H1 (cell line): ENCODE measurements around the gene OR51V1. TPM values are rescaled to one million over a fixed set of nuclear protein-coding genes. Genes with fewer than 3 reads are reported as not detected.

ENCODE experiments used
- EGR1 ChIP-seq: IDR thresholded peaks from 2 replicates; pipeline ENCODE4 v1.6.1; 2011; ENCODE audit warnings: low read depth, low read length, borderline replicate concordance
- FOSL1 ChIP-seq: IDR thresholded peaks from 2 replicates; pipeline ENCODE4 v1.6.1; 2011; ENCODE audit warnings: mild to moderate bottlenecking, low read depth, low read length, moderate library complexity; ENCODE audit not compliant: insufficient read depth
- HDAC2 ChIP-seq, 2 experiments: fragments of 300-600 bp in 1 of 2; sonication (generic) in 1 of 2; IDR thresholded peaks; 2 replicates each; pipeline ENCODE4 v1.6.1; 2011 to 2012; ENCODE audit warnings: low read depth in 2 of 2, low read length in 2 of 2, mild to moderate bottlenecking in 2 of 2, moderate library complexity in 2 of 2, borderline replicate concordance in 1 of 2, inconsistent platforms in 1 of 2
- JUND ChIP-seq: IDR thresholded peaks from 2 replicates; pipeline ENCODE4 v1.6.1; 2011; ENCODE audit warnings: mild to moderate bottlenecking, improper control_type of control experiment, low read length
- POLR2A ChIP-seq, 2 experiments: IDR thresholded peaks; 1 replicate in 1 of 2; 2 replicates in 1 of 2; pipeline ENCODE4 v1.6.1; 2011; ENCODE audit warnings: low read depth in 2 of 2, low read length in 2 of 2, mild to moderate bottlenecking in 2 of 2; ENCODE audit errors: control extremely low read depth in 1 of 2
- RBBP5 ChIP-seq: IDR thresholded peaks from 2 replicates; pipeline ENCODE4 v1.7.1; 2012; ENCODE audit warnings: low read depth, mild to moderate bottlenecking, inconsistent platforms, low read length, moderate library complexity, borderline replicate concordance
- SAP30 ChIP-seq: fragments of 300-600 bp; sonication (generic); IDR thresholded peaks from 2 replicates; pipeline ENCODE4 v1.7.1; 2012; ENCODE audit warnings: low read length, moderate library complexity, mild to moderate bottlenecking, inconsistent platforms; ENCODE audit not compliant: insufficient read depth, insufficient replicate concordance
- SP4 ChIP-seq: IDR thresholded peaks from 2 replicates; pipeline ENCODE4 v1.6.1; 2012; ENCODE audit warnings: low read length, inconsistent platforms
- polyA plus RNA-seq, 7 experiments: library from polyadenylated mRNA; depleted of rRNA in 3 of 7; stranded (reverse) in 5 of 7; unstranded in 2 of 7; fragments of >200 nt in 5 of 7; fragments of 200-250 nt in 2 of 7; gene quantifications; 1 replicate in 5 of 7; 2 replicates in 1 of 7; 4 replicates in 1 of 7; pipeline versions ENCODE4 v1.2.1 to v1.2.3, GENCODE V29; 2011 to 2013; ENCODE audit warnings: missing spikeins in 2 of 7, mixed read lengths in 2 of 7
- total RNA-seq: library from RNA; stranded (reverse); fragmentation: NEBNext Ultra II Directional; extraction: Animal tissue kit (Norgen Biotek cat#: 25700); gene quantifications from 2 replicates; pipeline ENCODE4 v1.2.1, GENCODE V29; 2021

The OR51V1 gene
- total and polyA plus RNA-seq, 2 of the 8 experiments (the other 6 are each of a cell fraction or from before 2014, with no cell fraction given): not detected

DNA sequence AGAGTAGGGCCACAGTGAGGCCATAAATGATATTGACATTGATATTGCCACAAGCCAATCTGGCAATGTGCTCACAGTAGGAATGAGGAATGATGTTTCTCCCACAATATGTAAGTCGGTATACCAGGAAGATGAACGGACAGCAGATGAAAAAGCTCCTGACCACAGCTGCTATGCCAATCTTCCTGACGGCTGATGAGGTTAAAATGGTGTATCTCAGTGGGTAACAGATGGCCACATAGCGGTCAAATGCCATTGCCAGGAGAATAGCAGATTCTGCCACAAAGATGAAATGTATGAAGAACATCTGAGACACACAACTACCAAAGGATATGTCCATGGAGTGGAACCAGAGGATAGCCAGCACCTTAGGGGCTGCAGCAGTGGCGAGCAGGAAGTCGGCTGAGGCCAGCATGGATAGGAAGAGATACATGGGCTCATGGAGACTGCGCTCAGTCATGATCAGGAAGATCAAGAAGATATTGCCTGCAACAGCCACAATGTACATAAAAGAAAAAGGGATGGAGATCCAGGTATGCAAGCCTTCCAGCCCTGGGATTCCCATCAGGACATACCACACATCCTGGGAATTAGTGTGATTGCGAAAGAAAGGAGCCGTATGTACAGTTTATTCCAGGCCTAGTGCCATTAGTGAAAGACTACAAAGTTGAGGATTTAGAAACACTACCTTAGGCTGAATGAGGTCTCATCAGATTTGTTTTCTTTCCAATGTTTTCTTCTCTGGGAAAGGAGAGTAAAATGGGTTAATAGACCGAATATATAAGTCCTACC is 22.2 kb downstream of the OR51V1 start (continued):
- TF ChIP-seq SP4 (no peak), HDAC2 (IDR thresholded peaks at IDR 0.05; ENCODE audit: borderline replicate concordance in 1 of 2, low read depth in 2 of 2, low read length in 2 of 2) (no peak), FOSL1 (no peak), POLR2A (IDR thresholded peaks at IDR 0.05; ENCODE audit: control extremely low read depth in 1 of 2, low read depth in 2 of 2, low read length in 2 of 2) (no peak), JUND (no peak), EGR1 (no peak), SAP30 (no peak), RBBP5 (no peak)
- TF ChIP-seq, all 59 proteins: peak for 0
